HL-60 (cell line): ENCODE results near the gene GRAMD1A.
"Not testable (repeated sequence)": the region's sequence is repeated elsewhere in the genome, so short reads cannot be mapped to it uniquely, and the experiment has no call there.

Source experiments
- POLR2AphosphoS5 ChIP-seq: IDR thresholded peaks from 2 replicates; pipeline ENCODE4 v1.6.1; 2012; ENCODE audit warnings: low read depth
- TF ChIP-seq, protein P1 (sequence below): IDR thresholded peaks from one replicate; pipeline ENCODE4 v1.5.1; 2011; ENCODE audit warnings: low read length, control low read depth, inconsistent platforms; ENCODE audit not compliant: insufficient read depth

DNA sequence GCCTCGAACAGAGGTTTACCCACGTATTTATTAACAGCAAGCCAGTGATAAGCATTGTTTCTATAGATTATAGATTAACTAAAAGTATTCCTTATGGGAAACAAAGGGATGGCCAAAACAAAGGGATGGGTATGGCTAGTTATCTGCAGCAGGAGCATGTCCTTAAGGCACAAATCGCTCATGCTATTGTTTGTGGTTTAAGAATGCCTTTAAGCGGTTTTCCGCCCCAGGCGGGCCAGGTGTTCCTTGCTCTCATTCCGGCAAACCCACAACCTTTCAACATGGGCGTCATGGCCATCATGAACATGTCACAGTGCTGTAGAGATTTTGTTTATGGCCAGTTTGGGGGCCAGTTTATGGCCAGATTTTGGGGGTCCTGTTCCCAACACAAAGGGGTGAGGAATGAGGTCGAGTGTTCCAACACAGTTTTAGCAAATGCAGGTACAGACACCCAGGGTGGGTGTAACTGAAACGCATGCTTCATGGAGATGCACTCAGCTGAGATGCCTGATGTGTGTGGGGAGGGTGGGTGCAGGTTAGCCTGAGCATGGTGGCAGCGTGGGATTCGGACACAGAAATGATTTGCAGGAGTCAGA is 29.8 kb upstream of the GRAMD1A start:
- TF ChIP-seq, protein P1, sequence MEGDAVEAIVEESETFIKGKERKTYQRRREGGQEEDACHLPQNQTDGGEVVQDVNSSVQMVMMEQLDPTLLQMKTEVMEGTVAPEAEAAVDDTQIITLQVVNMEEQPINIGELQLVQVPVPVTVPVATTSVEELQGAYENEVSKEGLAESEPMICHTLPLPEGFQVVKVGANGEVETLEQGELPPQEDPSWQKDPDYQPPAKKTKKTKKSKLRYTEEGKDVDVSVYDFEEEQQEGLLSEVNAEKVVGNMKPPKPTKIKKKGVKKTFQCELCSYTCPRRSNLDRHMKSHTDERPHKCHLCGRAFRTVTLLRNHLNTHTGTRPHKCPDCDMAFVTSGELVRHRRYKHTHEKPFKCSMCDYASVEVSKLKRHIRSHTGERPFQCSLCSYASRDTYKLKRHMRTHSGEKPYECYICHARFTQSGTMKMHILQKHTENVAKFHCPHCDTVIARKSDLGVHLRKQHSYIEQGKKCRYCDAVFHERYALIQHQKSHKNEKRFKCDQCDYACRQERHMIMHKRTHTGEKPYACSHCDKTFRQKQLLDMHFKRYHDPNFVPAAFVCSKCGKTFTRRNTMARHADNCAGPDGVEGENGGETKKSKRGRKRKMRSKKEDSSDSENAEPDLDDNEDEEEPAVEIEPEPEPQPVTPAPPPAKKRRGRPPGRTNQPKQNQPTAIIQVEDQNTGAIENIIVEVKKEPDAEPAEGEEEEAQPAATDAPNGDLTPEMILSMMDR: not testable (repeated sequence)
- TF ChIP-seq POLR2AphosphoS5: not testable (repeated sequence)
